Measurements from ENCODE around the gene ULBP2.

DNA sequence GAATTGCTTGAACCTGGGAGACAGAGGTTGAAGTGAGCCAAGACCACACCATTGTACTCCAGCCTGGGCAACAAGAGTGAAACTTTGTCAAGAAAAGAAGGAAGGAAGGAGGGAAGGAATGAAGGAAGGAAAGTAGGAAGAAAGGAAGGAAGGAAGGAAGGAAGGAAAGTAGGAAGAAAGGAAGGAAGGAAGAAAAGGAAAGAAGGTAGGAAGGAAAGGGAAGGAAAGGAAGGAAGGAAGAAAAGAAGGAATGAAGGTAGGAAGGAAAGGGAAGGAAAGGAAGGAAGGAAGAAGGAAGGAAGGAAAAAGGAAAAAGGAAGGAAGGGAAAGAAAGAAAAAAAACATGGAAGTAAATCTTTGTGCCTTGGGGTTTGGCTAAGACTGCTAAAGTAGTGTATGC lies 33.6 kb downstream of the ULBP2 start:
- TF ChIP-seq NR3C1 (CRISPR knock-in tag; conservative IDR thresholded peaks at IDR 0.05; ENCODE audit: low read depth), result no peak
- TF ChIP-seq, protein P1, sequence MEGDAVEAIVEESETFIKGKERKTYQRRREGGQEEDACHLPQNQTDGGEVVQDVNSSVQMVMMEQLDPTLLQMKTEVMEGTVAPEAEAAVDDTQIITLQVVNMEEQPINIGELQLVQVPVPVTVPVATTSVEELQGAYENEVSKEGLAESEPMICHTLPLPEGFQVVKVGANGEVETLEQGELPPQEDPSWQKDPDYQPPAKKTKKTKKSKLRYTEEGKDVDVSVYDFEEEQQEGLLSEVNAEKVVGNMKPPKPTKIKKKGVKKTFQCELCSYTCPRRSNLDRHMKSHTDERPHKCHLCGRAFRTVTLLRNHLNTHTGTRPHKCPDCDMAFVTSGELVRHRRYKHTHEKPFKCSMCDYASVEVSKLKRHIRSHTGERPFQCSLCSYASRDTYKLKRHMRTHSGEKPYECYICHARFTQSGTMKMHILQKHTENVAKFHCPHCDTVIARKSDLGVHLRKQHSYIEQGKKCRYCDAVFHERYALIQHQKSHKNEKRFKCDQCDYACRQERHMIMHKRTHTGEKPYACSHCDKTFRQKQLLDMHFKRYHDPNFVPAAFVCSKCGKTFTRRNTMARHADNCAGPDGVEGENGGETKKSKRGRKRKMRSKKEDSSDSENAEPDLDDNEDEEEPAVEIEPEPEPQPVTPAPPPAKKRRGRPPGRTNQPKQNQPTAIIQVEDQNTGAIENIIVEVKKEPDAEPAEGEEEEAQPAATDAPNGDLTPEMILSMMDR (IDR thresholded peaks at IDR 0.05), result no peak
- TF ChIP-seq, protein P2, sequence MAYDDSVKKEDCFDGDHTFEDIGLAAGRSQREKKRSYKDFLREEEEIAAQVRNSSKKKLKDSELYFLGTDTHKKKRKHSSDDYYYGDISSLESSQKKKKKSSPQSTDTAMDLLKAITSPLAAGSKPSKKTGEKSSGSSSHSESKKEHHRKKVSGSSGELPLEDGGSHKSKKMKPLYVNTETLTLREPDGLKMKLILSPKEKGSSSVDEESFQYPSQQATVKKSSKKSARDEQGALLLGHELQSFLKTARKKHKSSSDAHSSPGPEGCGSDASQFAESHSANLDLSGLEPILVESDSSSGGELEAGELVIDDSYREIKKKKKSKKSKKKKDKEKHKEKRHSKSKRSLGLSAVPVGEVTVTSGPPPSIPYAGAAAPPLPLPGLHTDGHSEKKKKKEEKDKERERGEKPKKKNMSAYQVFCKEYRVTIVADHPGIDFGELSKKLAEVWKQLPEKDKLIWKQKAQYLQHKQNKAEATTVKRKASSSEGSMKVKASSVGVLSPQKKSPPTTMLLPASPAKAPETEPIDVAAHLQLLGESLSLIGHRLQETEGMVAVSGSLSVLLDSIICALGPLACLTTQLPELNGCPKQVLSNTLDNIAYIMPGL (CRISPR knock-in tag; IDR thresholded peaks at IDR 0.05), result no peak
- no peak for TF ChIP-seq TEAD4 (CRISPR knock-in tag; IDR thresholded peaks at IDR 0.05)
- no peak for TF ChIP-seq ETV6 (CRISPR knock-in tag; IDR thresholded peaks at IDR 0.05)
- no peak for TF ChIP-seq NFATC4 (CRISPR knock-in tag; IDR thresholded peaks at IDR 0.05)
- TF ChIP-seq, protein P3, sequence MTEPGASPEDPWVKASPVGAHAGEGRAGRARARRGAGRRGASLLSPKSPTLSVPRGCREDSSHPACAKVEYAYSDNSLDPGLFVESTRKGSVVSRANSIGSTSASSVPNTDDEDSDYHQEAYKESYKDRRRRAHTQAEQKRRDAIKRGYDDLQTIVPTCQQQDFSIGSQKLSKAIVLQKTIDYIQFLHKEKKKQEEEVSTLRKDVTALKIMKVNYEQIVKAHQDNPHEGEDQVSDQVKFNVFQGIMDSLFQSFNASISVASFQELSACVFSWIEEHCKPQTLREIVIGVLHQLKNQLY (CRISPR knock-in tag; IDR thresholded peaks at IDR 0.05), result no peak
- TF ChIP-seq, protein P4, sequence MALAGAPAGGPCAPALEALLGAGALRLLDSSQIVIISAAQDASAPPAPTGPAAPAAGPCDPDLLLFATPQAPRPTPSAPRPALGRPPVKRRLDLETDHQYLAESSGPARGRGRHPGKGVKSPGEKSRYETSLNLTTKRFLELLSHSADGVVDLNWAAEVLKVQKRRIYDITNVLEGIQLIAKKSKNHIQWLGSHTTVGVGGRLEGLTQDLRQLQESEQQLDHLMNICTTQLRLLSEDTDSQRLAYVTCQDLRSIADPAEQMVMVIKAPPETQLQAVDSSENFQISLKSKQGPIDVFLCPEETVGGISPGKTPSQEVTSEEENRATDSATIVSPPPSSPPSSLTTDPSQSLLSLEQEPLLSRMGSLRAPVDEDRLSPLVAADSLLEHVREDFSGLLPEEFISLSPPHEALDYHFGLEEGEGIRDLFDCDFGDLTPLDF (CRISPR knock-in tag; IDR thresholded peaks at IDR 0.05), result no peak
- TF ChIP-seq SP1 (CRISPR knock-in tag; conservative IDR thresholded peaks at IDR 0.05), result no peak
- no peak for TF ChIP-seq NR2C2 (CRISPR knock-in tag; IDR thresholded peaks at IDR 0.05)
- TF ChIP-seq, protein P5, sequence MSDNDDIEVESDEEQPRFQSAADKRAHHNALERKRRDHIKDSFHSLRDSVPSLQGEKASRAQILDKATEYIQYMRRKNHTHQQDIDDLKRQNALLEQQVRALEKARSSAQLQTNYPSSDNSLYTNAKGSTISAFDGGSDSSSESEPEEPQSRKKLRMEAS (CRISPR knock-in tag; IDR thresholded peaks at IDR 0.05), result no peak
- TF ChIP-seq ZNF263 (CRISPR knock-in tag; IDR thresholded peaks at IDR 0.05; ENCODE audit: low read depth), result no peak

Data from WTC11 (cell line).